Gastroesophageal sphincter (tissue), 3 donors: ENCODE data around the gene ARID5B.

Experiments
- EP300 ChIP-seq: sonication (generic); formaldehyde crosslinking; IDR thresholded peaks from one replicate; pipeline ENCODE4 v1.6.1; 2017; ENCODE audit warnings: antibody characterized with exemption, mild to moderate bottlenecking
- POLR2A ChIP-seq, 2 donors: fragments of 450-650 bp; IDR thresholded peaks; one replicate each; pipeline ENCODE4 v1.6.1; 2017; ENCODE audit warnings: antibody characterized with exemption in 2 of 2, mild to moderate bottlenecking in 2 of 2, moderate library complexity in 1 of 2
- POLR2AphosphoS5 ChIP-seq: sonication (generic); formaldehyde crosslinking; IDR thresholded peaks from one replicate; pipeline ENCODE4 v1.6.1; 2017; ENCODE audit warnings: antibody characterized with exemption
- TF ChIP-seq, protein P1 (sequence below), 4 experiments: fragments of 200-600 bp in 2 of 4; fragments of 450-650 bp in 2 of 4; sonication (generic) in 1 of 4; IDR thresholded peaks; one replicate each; pipeline ENCODE4 v1.5.1; 2017 to 2019; ENCODE audit warnings: antibody characterized with exemption in 4 of 4, mild to moderate bottlenecking in 2 of 4, moderate library complexity in 2 of 4

DNA sequence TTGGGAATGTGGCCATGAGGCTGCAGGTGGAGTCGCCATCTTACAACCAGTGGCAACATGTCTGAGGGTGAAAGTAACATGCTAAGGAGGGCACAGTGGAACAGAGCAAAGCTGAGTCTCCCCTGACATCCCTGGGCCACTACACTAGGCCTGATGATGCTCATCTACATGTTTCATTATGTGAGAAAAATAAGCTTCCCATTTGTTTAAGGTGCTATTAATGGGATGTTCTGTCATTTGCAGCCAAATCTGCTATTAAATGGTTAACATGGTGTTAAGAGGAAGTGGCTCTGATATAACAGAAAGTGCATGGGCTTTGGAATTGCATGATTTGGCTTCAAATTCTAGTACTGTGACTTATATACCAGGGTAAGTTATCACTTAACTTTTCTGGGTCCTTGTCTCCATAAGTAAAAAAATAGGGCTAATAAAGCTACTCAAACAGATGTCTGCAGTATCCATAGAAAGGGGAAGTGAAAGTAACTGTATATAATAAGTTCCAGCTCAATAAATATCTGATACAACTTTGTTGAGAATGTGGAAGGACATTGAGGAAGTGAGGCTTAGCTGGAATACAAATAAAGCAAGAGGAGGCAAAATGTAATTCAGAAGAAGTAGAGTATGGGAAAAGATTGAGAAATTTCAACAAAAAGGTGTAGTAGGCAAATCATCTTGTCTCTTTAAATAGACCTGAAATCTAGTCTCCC lies 208.2 kb downstream of the ARID5B start:
- TF ChIP-seq POLR2AphosphoS5 = no peak
- no peak for TF ChIP-seq EP300
- TF ChIP-seq, protein P1, sequence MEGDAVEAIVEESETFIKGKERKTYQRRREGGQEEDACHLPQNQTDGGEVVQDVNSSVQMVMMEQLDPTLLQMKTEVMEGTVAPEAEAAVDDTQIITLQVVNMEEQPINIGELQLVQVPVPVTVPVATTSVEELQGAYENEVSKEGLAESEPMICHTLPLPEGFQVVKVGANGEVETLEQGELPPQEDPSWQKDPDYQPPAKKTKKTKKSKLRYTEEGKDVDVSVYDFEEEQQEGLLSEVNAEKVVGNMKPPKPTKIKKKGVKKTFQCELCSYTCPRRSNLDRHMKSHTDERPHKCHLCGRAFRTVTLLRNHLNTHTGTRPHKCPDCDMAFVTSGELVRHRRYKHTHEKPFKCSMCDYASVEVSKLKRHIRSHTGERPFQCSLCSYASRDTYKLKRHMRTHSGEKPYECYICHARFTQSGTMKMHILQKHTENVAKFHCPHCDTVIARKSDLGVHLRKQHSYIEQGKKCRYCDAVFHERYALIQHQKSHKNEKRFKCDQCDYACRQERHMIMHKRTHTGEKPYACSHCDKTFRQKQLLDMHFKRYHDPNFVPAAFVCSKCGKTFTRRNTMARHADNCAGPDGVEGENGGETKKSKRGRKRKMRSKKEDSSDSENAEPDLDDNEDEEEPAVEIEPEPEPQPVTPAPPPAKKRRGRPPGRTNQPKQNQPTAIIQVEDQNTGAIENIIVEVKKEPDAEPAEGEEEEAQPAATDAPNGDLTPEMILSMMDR (IDR thresholded peaks at IDR 0.05) = no peak
- TF ChIP-seq POLR2A (IDR thresholded peaks at IDR 0.05) = no peak
